GM12892 (cell line): ENCODE measurements around the gene SLC39A11.

Source experiments
- POLR2A ChIP-seq: IDR thresholded peaks from 2 replicates; pipeline ENCODE4 v1.6.1; 2011; ENCODE audit warnings: low read depth, low read length, control low read depth
- POLR2AphosphoS5 ChIP-seq: IDR thresholded peaks from 2 replicates; pipeline ENCODE4 v1.6.1; 2011; ENCODE audit warnings: low read depth, low read length, control low read depth
- TAF1 ChIP-seq: IDR thresholded peaks from 2 replicates; pipeline ENCODE4 v1.6.1; 2011; ENCODE audit warnings: low read depth, mild to moderate bottlenecking, control low read depth, low read length, borderline replicate concordance

DNA sequence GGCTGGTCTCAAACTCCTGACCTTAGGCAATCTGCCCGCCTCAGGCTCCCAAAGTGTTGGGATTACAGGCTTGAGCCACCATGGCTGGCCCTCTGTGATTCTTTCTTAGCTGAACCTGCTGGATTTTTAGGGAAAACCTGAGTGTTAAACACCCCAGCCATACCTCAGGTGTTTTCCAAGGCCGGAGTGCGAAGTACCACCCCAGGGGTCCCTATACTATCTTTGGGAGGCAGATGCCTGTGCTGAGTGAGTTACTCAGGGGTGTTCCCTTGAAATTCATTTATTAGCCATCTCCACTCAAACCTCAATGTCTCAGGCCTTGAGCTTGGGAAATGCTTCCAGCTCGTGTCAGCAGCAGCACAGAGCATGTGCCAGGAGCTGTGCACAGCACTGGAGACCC lies 432.7 kb downstream of the SLC39A11 start:
- TF ChIP-seq TAF1 = no peak
- no peak for TF ChIP-seq POLR2A
- TF ChIP-seq POLR2AphosphoS5 = no peak
